Measurements from ENCODE around the gene GNB1.

DNA sequence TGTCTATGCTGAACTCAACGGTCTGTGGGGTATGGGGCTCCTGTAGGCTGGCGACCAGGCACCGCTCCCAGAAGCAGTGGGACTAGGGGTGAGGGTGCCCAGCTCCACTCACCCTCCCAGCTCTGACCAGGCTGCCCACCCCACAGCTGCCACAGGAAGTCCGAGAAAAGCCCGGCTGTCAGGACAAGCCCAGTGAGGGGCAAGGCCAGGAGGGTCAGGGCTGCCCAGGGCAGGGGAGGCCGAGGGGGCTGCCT lies 31.7 kb upstream of the GNB1 start:
- TF ChIP-seq, protein P1, sequence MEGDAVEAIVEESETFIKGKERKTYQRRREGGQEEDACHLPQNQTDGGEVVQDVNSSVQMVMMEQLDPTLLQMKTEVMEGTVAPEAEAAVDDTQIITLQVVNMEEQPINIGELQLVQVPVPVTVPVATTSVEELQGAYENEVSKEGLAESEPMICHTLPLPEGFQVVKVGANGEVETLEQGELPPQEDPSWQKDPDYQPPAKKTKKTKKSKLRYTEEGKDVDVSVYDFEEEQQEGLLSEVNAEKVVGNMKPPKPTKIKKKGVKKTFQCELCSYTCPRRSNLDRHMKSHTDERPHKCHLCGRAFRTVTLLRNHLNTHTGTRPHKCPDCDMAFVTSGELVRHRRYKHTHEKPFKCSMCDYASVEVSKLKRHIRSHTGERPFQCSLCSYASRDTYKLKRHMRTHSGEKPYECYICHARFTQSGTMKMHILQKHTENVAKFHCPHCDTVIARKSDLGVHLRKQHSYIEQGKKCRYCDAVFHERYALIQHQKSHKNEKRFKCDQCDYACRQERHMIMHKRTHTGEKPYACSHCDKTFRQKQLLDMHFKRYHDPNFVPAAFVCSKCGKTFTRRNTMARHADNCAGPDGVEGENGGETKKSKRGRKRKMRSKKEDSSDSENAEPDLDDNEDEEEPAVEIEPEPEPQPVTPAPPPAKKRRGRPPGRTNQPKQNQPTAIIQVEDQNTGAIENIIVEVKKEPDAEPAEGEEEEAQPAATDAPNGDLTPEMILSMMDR (IDR thresholded peaks at IDR 0.05), result no peak
- no peak for TF ChIP-seq POLR2A (IDR thresholded peaks at IDR 0.05)
